GM18508 (cell line): ENCODE data around the gene ANXA5.
A peak's percentile ranks its signal among the peaks of the same experiment; 100 is the strongest.
"Not testable (repeated sequence)": the region's sequence is repeated elsewhere in the genome, so short reads cannot be mapped to it uniquely, and the experiment has no call there.

Experiments
- ATAC-seq: cut with Tn5 transposase; IDR thresholded peaks from one replicate; pipeline ENCODE4 v1.9.1; 2021; ENCODE audit warnings: moderate number of reproducible peaks; ENCODE audit not compliant: insufficient read depth, unreplicated experiment

ANXA5 gene

GRCh38 chr4:121696581-121697461 is at the start of gene ANXA5:
Gene ANXA5, minus strand, starts transcription at chr4:121696980. Its CDS starts 391 bp downstream, at chr4:121696589.
- peak; percentile 65 for ATAC-seq

- no peak for ATAC-seq
These were observed 46.0 kb upstream of the ANXA5 start for GRCh38 chr4:121742794-121743193.

GRCh38 chr4:121741751-121742150 is 45.0 kb upstream of the ANXA5 start:
- ATAC-seq = no peak

- ATAC-seq = no peak
These were observed 44.1 kb upstream of the ANXA5 start for GRCh38 chr4:121740796-121741409.

GRCh38 chr4:121739575-121739974 is 42.8 kb upstream of the ANXA5 start:
- ATAC-seq = no peak

GRCh38 chr4:121738780-121739535 is 42.2 kb upstream of the ANXA5 start:
- ATAC-seq = no peak

GRCh38 chr4:121737846-121738554 is 41.2 kb upstream of the ANXA5 start:
- ATAC-seq = no peak

- no peak for ATAC-seq
These were observed 40.1 kb upstream of the ANXA5 start for GRCh38 chr4:121736735-121737351.

GRCh38 chr4:121734571-121734970 is 37.8 kb upstream of the ANXA5 start:
- no peak for ATAC-seq

GRCh38 chr4:121733942-121734341 is 37.2 kb upstream of the ANXA5 start:
- ATAC-seq = no peak

GRCh38 chr4:121729753-121730152 is 33.0 kb upstream of the ANXA5 start:
- not testable (repeated sequence) for ATAC-seq

GRCh38 chr4:121728798-121729226 is 32.0 kb upstream of the ANXA5 start:
- no peak for ATAC-seq

- no peak for ATAC-seq
These were observed 31.3 kb upstream of the ANXA5 start for GRCh38 chr4:121728066-121728465.

- ATAC-seq = peak; percentile 97
These were observed 30.0 kb upstream of the ANXA5 start for GRCh38 chr4:121726642-121727268.

GRCh38 chr4:121724671-121725070 is 27.9 kb upstream of the ANXA5 start:
- no peak for ATAC-seq

GRCh38 chr4:121721700-121722099 is 24.9 kb upstream of the ANXA5 start:
- no peak for ATAC-seq

GRCh38 chr4:121720109-121720508 is 23.3 kb upstream of the ANXA5 start:
- ATAC-seq = no peak

GRCh38 chr4:121717680-121718237 is 21.0 kb upstream of the ANXA5 start:
- ATAC-seq = no peak

- ATAC-seq = no peak
These were observed 17.8 kb upstream of the ANXA5 start for GRCh38 chr4:121714548-121714947.
